Stimulated activated CD4-positive, alpha-beta T cell treated with anti-CD3 and anti-CD28 coated beads, Interleukin-1b, Interleukin-23, amount 100 ng/mL, for 48 hours (primary cell): ENCODE results near the gene ACLY.
"Not testable (repeated sequence)": the region's sequence is repeated elsewhere in the genome, so short reads cannot be mapped to it uniquely, and the experiment has no call there.

Source experiments
- DNase-seq: peaks from one replicate; pipeline ENCODE4 v3.0.0-alpha.2; 2020

Gene ACLY

DNA sequence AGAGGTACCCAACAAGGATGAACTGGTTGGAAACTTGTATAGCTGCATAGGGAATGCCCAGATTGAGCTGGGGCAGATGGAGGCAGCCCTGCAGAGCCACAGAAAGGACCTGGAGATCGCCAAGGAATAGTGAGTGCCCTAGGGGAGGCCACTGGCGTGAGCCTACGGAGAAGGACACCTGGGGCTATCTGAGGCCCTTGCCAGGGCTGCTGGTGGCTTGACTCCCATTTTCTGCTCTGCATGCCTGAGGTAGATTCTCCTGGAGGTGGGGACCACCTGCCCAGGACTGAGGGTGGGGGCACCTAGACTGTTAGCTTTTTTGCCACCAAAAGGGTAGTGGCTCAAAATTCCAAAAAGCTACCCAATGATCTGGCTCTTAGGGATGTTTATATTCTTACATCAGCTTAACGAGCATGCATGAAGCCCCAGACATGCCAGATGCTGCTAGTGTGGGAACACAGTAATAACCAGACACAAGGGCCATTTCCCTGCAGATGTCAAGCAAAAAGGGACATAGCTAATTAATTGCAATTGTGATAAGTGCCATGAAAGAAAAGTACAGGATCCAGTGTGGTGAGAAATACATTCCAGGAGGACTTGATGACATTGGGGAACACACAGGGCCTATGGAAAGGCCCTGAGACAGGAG, 20.4 kb upstream of the ACLY start:
- no peak for DNase-seq

DNA sequence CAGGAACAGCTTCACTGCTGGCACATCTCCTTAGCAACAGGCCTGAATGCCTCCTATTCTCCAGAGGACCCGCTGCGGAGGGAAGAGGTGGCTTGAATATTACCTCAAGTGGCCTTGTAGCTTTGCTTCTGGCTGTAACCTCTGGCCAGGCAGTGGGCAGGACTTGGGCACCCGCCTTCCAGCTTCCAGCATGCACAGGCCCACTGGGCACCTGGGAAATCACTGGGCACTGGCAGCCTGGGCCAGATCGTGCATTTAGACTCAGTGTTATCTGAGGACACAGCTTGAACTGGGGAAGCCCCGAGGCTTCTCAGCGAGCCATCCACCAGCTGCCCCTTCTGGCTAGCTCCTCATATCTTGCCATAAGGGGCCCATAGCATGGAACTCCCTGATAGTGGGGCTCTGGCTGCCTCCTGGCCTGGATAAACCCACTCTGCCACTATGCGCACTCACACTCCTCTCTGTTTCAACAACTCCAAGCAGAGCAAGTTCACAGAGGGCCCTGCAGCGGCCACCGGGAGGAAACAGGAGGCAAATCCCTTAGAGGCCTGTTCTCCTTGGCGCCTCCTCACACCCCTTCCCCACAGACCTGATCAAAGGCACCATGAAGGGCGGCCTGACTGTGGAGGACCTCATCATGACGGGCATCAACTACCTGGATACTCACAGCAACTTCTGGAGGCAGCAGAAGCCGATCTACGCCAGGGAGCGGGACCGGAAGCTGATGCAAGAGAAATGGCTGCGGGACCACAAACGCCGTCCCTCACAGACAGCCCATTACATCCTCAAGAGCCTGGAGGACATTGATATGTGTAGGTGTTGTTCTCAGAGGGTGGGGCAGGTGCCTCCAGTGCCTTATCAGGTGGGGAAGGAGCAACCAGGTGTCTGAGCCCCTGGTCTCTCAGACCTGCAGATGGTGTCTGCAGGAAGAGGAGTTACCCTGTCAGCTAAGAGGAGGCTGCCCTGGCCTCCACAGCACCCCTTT, 19.5 kb upstream of the ACLY start:
- DNase-seq, result no peak

DNA sequence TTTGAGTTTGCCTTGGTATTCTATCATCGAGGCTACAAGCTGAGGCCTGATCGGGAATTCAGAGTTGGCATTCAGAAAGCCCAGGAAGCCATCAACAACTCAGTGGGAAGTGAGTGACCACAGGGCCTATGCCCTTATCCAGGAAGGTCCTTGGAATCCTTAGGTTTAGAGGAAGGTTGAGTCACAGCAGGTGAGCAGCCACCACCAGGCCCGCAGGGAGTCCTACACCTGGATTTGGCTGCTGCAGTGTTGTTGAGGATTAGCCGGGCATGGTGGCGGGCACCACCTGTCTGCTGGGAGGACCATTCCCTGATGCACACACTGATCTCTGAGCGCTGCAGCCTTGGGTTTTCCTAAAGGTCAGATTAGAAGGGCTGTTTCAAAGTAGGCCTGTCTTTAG, 16.9 kb upstream of the ACLY start:
- no peak for DNase-seq

DNA sequence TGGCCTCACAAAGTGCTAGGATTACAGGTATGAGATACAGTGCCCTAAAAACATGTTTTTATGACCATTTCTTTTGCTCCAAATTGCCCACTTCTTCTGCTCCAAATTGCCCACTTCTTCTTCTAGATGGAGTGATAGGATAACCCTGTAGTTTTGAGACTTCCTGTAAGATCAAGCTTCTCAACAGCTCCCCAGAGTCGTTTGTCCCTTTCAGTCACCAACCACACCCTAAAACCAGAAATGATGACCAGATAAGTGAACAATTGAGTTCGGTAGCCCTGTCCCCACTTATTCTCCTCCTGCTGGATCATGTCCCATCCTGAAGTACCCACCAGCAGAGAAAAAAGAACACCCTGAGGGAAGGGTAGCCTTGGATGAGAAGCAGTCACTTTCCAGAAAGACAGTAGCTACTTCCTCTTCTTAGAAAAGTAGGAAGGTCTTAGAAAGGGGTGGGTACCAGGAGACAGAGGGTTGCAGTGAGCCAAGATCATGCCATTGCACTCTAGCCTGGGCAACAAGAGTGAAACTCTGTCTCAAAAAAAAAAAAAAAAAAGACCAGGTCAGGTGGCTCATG, 14.2 kb upstream of the ACLY start:
- no peak for DNase-seq

DNA sequence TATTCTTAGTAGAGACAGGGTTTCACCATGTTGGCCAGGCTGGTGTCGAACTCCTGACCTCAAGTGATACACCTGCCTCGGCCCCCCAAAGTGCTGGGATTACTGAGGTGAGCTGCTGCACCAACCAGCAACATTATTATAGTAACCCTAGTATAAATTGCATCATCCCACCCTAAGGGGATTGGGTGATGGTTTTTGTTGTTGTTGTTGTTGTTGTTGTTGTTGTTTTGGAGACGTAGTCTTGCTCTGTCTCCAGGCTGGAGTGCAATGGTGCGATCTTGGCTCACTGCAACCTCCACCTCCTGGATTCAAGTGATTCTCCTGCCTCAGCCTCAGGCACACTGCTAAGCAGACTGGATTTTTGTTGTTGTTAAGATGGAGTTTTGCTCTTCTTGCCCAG, 13.0 kb upstream of the ACLY start:
- not testable (repeated sequence) for DNase-seq

DNA sequence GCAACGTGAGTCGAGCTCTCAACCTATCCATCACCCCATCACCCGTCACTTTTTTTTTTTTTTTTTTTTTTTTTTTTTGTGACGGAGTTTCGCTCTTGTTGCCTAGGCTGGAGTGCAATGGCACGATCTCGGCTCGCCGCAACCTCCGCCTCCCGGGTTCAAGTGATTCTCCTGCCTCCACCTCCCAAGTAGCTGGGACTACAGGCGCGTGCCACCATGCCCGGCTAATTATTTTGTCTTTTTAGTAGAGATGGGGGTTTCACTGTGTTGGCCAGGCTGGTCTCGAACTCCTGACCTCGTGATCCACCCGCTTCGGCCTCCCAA, 12.0 kb upstream of the ACLY start:
- not testable (repeated sequence) for DNase-seq

DNA sequence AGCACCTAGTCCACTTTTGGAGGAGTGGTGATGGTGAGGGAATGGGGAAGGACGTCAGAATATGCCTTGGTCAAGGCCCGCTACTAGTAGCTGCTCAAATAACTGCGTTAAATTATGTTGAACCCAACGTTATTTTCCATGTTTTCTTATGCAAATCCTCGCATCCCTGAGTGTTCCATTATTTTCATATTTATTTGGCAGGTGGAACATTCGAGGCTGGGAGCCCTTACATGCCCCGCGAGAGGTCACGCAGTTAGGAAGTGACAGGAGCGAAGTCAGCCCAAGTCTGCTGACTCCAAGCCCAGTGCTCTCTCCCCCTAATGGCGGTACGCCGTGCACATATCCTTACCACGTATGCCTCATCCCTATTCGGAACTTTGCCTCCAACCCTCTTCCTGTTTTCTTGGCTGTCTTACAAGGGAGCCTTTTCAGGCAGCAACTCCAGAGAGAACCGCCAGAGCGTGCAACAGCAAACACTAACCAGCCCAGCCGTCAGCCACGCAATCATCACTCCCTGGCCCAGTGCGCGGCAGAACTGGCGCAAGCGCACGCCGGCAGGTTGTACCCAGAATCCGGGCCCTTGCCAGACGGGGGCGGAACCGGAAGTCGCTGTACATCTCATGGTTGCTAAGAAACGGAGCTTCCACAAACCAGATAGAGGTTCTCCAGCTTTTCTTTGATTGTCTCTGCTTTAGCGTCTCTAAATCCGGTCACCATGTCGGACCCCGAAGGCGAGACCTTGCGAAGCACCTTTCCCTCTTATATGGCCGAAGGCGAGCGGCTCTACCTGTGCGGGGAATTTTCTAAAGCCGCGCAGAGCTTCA, 11.5 kb upstream of the ACLY start, which contains the start of gene ODAD4:
Gene ODAD4 (plus strand): TSS at position 609 of the 824 bp plus-strand sequence. CDS start 107 bp downstream, at position 716.
- peak; percentile 96 for DNase-seq

DNA sequence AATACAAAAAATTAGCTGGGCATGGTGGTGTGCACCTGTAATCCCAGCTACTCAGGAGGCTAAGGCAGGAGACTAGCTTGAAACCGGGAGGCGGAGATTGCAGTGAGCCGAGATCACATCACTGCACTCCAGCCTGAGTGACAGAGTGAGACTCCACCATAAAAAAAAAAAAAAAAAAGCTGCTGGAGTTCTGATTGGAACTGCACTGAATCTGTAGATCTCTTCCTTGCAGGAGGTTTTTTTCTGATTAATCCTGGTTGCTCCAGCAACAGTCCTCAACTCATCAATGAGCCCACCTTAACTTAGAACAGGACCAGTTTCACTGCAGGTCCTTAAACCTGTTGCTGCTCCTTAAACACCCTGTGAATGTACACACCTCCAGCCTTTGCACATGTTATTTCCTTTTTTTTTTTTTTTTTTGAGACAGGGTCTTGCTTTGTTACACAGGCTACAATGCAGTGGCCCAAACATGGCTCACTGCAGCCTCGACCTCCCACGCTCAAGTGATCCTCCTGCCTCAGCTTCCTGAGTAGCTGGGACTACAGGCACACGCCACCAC, 10.0 kb upstream of the ACLY start:
- peak; percentile 17 for DNase-seq

DNA sequence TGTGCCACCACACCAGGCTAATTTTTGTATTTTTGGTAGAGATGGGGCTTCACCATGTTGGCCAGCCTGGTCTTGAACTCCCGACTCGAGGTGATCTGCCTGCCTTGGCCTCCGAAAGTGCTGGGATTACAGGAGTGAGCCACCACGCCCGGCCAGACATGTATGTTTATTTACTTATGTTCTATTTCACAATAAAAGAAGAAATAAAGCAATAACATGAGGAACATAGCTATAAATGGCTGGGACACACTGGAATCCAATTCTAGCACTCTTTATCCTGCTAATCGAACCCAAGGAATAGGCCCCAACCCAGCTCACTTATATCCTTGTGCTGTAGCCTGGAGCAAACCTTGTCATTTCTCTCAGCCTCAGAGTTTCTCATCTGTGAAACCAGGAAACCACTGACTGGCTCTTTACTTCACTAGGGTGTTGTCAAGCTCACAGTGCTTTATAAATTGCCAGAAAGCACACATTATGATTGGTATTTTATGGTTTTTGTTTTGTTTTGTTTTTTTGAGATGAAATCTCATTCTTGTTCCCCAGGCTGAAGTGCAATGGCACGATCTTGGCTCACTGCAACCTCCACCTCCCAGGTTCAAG, 7.3 kb upstream of the ACLY start:
- no peak for DNase-seq

DNA sequence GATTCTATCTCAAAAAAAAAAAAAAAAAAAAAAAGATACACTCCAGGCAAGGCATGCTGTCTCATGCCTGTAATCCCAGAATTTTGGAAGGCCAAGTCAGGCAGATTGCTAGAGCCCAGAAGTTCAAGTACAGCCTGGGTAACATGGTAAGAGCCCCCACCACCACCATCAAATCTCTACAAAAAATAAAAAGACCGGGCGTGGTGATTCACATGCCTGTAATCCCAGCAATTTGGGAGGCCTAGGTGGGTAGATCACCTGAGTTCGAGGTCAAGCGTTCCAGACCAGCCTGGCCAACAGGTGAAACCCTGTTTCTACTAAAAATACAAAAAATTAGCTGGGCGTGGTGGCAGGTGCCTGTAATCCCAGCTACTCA, 1.8 kb upstream of the ACLY start:
- DNase-seq, result no peak

DNA sequence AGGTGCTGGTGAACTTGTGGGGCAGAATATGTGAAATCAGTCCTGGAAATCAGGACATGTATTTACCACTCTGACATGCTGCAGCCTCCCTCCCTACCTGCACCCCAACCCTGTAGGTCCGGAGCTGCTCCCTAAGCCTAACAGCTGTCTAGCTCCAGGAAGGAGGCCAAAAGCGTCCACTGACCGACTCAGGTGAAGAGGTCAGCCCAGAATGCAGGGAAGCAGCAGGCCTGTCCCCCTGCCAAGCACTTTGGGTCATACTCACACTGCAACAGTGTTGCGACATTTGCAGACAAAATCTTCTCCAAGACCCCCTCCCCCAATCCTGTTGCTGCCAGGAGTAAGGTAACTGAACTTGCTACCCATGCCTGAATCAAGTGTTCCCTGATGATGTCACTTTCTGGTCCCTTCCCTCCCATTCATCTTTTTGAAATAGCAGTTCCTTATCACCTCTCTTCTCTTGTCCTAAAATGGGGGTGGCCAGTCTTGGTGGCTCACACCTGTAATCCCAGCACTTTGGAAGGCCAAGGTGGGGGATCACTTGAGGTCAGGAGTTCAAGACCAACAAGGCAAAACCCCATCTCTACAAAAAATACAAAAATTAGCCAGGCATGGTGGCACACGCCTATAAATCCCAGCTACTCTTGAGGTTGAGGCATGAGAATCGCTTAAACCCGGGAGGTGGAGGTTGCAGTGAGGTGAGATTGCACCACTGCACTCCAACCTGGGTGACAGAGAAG, 1.3 kb upstream of the ACLY start:
- DNase-seq, result no peak

DNA sequence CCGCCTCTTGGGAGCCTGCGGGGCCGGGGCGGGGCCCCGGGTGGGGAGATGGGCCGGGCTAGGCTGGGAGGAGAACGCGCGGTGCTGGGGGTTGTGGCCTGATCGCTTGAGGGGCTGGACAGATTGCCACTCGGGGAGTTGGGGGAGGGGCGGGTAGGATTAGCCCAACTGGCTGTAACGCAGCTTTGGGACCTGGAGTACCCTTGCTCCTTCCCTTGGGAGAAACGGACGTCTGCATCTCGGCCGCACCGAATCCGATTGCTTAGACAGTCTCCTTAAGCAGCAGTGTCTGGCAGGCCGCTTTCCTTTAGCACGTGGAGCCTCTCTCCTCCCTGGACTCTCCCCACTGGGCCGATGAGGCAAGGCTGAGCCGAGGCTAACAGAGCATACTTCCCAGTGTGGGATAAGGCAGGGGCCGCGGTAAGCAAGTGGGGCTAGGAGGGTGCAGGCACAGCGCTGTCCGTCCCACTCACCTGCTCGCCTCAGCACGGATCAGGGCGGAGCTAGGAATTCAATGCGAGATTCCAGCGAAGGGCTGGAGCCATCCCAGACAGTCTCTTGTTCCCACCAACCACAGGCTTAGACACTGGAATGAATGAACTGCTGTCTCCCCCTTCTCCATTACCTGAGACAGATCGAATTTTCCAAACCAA, 540 bp upstream of the ACLY start:
- no peak for DNase-seq

DNA sequence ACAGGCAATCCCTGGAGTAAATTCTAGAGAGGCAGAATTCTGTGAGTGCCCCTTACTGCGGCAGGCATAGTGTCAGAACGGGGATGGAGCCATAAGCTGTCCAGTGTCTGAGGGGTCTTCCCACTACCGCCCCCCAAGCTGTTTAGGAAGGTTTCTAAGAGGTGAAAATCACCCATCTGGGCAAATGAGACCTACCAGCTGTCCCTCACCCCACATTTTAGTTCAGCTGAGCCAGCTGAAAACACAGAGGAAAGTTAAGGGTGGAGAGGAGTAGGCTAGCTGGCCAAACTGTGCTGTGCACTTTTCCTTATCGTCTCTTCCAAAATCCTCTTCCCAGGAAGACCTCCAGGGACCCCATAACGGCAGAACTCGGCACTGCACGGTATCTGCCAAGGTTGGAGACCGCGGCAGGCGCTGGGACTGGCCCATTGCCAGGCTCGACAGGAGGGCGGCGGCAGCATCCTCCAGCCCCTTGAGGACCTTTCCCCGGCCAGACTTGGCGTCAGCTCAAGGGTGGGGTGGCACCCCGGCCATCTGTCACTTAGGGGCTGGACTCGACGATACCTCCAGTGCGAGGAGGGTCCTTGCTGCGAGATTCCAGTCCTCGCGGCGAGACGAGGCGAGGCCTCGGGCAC, 955 bp downstream of the ACLY start:
- DNase-seq, result peak; percentile 35

DNA sequence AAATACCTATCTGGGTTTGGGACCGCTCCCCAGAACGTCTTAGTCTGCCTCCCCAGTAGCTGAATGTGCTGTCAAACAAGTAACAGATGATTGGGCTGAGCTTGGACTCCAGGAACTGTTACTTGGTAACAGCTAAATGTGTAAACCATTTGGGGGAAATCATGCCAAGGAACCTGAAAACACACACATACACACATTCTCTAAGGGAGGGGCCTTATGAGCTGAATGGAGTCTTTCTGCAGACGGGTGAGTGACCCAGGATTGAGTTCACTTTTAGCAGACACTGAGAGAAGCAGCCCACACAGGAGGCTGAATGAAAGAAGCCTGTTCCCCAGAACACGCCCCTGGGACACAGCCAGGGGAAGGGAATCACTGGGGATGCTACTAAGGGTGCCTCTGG, 1.6 kb downstream of the ACLY start:
- no peak for DNase-seq

DNA sequence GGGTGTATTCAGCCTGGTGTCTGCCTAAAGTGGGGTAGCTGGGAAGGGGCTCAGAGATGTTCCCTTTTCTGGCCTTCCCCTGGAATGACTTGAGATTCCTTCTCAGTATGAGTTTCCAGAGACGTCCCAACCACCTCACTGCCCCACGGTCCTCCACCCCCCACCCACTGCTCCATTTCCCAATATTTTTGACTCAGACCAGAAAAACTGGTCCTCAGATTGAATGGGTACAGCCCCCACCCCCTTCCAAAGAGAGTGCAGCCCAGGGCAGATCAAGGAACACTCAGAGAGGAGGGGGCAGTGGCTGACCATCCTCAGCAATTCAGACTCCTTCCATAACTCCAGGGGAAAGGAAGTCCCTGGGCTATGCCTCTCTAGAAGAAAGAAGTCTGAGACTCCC, 3.2 kb downstream of the ACLY start:
- DNase-seq, result no peak

DNA sequence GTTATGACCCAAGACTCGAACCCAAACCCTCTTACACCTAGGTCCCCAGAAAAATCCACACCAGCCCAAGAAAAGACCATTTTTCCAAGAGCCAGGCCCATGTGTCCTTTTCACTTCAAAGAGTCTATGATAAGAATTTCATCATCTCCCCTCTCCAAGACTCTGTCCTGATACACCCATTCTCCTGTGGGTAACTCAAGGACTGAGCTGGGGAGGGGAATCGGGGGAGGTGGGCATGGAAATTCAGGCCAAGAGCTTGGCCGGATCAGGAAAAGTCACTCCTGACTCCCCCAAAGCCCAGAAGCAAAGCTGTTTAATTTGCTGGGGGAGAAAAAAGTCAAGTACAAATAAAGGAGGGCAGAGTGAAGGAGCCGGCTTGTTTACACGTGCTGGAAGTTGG, 3.7 kb downstream of the ACLY start:
- DNase-seq, result no peak

DNA sequence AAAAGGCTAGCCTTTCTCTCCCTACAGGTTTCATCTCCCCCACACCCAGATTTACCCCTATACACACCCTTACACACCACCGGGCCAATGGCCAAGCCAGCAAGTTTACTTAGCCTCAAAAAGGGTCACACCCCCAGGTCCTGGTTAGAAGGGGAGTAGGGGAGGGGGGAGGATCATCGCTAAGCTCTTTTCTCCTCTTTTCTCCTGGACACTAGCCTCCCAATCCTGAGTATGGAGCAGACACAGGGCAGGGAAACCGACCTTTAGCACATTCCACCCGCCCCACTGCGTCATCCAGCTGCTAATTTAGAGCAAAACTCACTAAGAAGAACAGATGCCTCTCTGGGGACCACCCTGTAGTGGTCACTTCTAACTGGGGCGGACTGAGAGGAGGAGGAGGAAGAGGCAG, 4.4 kb downstream of the ACLY start:
- DNase-seq, result no peak

DNA sequence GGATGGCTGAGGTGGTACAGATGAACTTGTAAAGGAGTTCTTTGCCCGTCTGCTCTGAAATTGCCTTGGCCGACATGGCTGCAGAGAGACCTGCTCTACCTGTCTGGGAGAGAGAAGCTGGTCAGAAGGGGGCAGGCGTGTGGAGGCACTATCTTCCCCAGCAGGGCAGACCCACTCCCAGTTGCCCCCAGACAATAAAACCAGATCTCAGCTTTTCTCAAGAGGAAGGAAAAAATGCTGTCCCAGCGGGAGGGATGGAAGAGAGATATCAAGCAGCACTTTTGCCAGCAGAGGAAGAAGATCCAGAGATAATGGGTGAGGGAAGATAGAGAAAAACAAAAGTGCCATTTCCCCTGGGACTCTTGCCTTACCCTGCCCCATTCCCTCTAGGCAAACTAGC, 5.0 kb downstream of the ACLY start:
- DNase-seq, result no peak

DNA sequence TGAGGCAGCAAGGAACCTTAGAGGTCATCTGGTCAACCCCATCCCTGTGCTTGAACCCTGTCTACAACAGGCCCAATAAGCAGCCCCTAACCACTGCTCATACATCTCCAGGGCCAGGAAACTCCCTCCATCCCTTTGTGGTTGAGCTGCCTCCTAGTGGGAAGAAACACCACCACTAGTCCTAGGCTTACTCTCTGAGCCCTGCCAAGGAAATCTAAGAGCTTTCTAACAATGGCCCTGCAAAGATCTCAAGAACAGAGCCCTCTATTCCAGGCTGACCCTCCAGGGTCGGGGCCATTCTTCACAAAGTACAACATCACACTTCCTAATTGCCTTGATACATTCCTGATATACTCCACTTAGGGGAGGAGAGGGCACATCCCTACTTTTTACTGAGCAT, 5.8 kb downstream of the ACLY start:
- no peak for DNase-seq

DNA sequence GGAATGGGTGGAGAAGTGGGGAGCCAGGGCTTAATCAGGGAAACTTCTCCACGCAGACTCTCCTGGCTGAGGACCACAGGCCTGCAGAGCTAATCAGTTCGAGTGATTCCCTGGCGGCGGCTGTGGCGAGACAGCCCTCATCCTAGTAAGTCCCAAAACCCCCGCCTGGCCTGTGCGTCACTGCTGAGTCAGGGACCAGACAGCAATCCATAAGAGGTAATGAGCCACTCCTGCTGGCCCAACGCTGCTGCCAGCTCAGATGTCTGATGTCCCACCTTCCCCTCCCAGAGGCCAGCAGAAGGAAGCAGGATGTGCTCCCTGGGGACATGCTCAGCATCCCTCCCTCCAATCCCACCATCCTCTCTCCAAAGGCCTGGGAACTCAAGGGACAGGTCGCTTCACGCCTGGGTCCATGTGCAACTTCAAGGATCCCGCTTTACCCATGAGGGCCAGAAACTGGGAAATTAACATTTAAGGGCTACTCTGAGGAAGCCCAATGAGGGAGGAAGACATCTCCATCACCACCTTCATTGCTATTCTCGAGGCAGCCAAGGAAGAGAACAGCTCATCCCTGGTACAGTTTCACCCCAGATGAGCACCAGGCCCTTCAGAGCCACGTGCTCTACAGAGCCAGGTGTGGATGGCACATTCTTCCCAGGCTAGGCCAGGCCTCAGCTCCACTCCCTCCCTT, 7.9 kb downstream of the ACLY start:
- DNase-seq, result no peak
